Astrocyte (in vitro differentiated cells and primary cell): ENCODE results near the gene SLC29A3. TPM values are rescaled to one million over a fixed set of nuclear protein-coding genes. Genes with fewer than 3 reads are reported as not detected.

Experiments
- DNase-seq: peaks from one replicate; pipeline ENCODE4 v3.0.0-alpha.2; 2010; ENCODE audit warnings: low read depth
- FAIRE-seq: peaks from 2 replicates; lab custom pipeline; 2011; peaks lifted over from hg19 to GRCh38; lab: Jason Lieb, UNC
- H2AFZ ChIP-seq: 2 replicates; pipeline ENCODE4 v1.6.0; 2012; ENCODE audit warnings: low read depth, low read length, inconsistent platforms
- H3K27ac ChIP-seq: 2 replicates; pipeline ENCODE4 v1.5.1; 2011; ENCODE audit warnings: low read depth, low read length, inconsistent platforms
- H3K27me3 ChIP-seq: 2 replicates; pipeline ENCODE4 v1.6.0; 2011; ENCODE audit warnings: low read length, inconsistent platforms; ENCODE audit not compliant: insufficient read depth
- H3K36me3 ChIP-seq: 2 replicates; pipeline ENCODE4 v1.5.1; 2011; ENCODE audit warnings: low read length, inconsistent platforms; ENCODE audit not compliant: insufficient read depth
- H3K4me1 ChIP-seq: 2 replicates; pipeline ENCODE4 v1.5.1; 2011; ENCODE audit warnings: low read length, inconsistent platforms; ENCODE audit not compliant: insufficient read depth
- H3K4me2 ChIP-seq: 2 replicates; pipeline ENCODE4 v1.6.0; 2012; ENCODE audit warnings: low read length, inconsistent platforms
- H3K4me3 ChIP-seq: 2 replicates; pipeline ENCODE4 v1.5.1; 2011; ENCODE audit warnings: low read depth, mild to moderate bottlenecking, low read length, inconsistent platforms; ENCODE audit not compliant: insufficient read depth
- H3K79me2 ChIP-seq: 2 replicates; pipeline ENCODE4 v1.6.0; 2012; ENCODE audit warnings: mild to moderate bottlenecking, low read length, inconsistent platforms; ENCODE audit not compliant: insufficient read depth
- H3K9ac ChIP-seq: 2 replicates; pipeline ENCODE4 v1.6.0; 2012; ENCODE audit warnings: mild to moderate bottlenecking, low read length, inconsistent platforms
- H3K9me3 ChIP-seq: 2 replicates; pipeline ENCODE4 v1.5.1; 2012; ENCODE audit warnings: low read depth, mild to moderate bottlenecking, low read length, inconsistent platforms; ENCODE audit not compliant: insufficient read depth
- H4K20me1 ChIP-seq: 2 replicates; pipeline ENCODE4 v1.6.0; 2012; ENCODE audit warnings: low read length, inconsistent platforms; ENCODE audit not compliant: insufficient read depth
- H3K27ac Mint-ChIP-seq: one replicate; pipeline ENCODE4 v1.8.0; 2021; ENCODE audit warnings: mild to moderate bottlenecking, mixed read lengths; ENCODE audit not compliant: unreplicated experiment
- H3K27me3 Mint-ChIP-seq: one replicate; pipeline ENCODE4 v1.8.0; 2021; ENCODE audit warnings: low read depth, mixed read lengths; ENCODE audit not compliant: unreplicated experiment
- H3K36me3 Mint-ChIP-seq: one replicate; pipeline ENCODE4 v1.8.0; 2021; ENCODE audit warnings: low read depth, mixed read lengths; ENCODE audit not compliant: unreplicated experiment
- H3K4me1 Mint-ChIP-seq: one replicate; pipeline ENCODE4 v1.8.0; 2021; ENCODE audit warnings: low read depth, mixed read lengths; ENCODE audit not compliant: unreplicated experiment
- H3K4me3 Mint-ChIP-seq: one replicate; pipeline ENCODE4 v1.8.0; 2021; ENCODE audit warnings: mild to moderate bottlenecking, moderate library complexity, mixed read lengths; ENCODE audit not compliant: unreplicated experiment
- H3K9me3 Mint-ChIP-seq: one replicate; pipeline ENCODE4 v1.8.0; 2021; ENCODE audit warnings: mild to moderate bottlenecking, mixed read lengths; ENCODE audit not compliant: unreplicated experiment
- CTCF ChIP-seq: IDR thresholded peaks from 2 replicates; pipeline ENCODE4 v1.5.1; 2011; ENCODE audit warnings: low read depth, mild to moderate bottlenecking, inconsistent platforms, low read length, moderate library complexity; ENCODE audit not compliant: insufficient read depth
- EZH2 ChIP-seq: IDR thresholded peaks from 2 replicates; pipeline ENCODE4 v1.6.1; 2012; ENCODE audit warnings: mild to moderate bottlenecking, low read length, inconsistent platforms; ENCODE audit not compliant: insufficient read depth
- total RNA-seq: library from RNA; stranded (reverse); gene quantifications from 2 replicates; pipeline ENCODE4 v1.2.1, GENCODE V29; 2021

Gene SLC29A3
- total RNA-seq, 1 donor from 2014 or later, result 3.4 TPM

- FAIRE-seq, result no peak
- TF ChIP-seq CTCF, result no peak
- TF ChIP-seq EZH2, result no peak
- no peak for DNase-seq
- H3K27ac Mint-ChIP-seq, result no peak overlapping the region
- H3K4me1 ChIP-seq, result no peaks in the 10 kb centered on the region
- H3K36me3 Mint-ChIP-seq, result peaks cover 21% of the 10 kb centered on the region
- no peak overlapping the region for H3K4me3 ChIP-seq
- H3K27me3 ChIP-seq, result no peaks in the 10 kb centered on the region
- no peaks in the 10 kb centered on the region for H3K36me3 ChIP-seq
- no peaks in the 10 kb centered on the region for H3K4me1 Mint-ChIP-seq
- H3K4me3 Mint-ChIP-seq, result no peak overlapping the region
- H3K79me2 ChIP-seq, result no peaks in the 10 kb centered on the region
- H3K9ac ChIP-seq, result no peak overlapping the region
- H3K4me2 ChIP-seq, result no peak overlapping the region
- no peak overlapping the region for H2AFZ ChIP-seq
- H3K27me3 Mint-ChIP-seq, result peaks cover 2% of the 10 kb centered on the region
- H4K20me1 ChIP-seq, result peaks cover 36% of the 10 kb centered on the region
- H3K27ac ChIP-seq, result no peak overlapping the region
- H3K9me3 ChIP-seq, result no peaks in the 10 kb centered on the region
- H3K9me3 Mint-ChIP-seq, result no peaks in the 10 kb centered on the region
Observed at GRCh38 chr10:71285986-71286385, 33.1 kb upstream of the SLC29A3 start.

- FAIRE-seq, result no peak
- TF ChIP-seq CTCF, result no peak
- no peak for TF ChIP-seq EZH2
- Histone ChIP-seq H3K9me3 (no peaks in the 10 kb centered on the region), H3K9ac (no peak overlapping the region), H3K79me2 (no peaks in the 10 kb centered on the region), H3K4me1 (no peaks in the 10 kb centered on the region), H4K20me1 (peaks cover 36% of the 10 kb centered on the region), H2AFZ (no peak overlapping the region), H3K27me3 (no peaks in the 10 kb centered on the region), H3K4me2 (no peak overlapping the region), H3K27ac (no peak overlapping the region), H3K4me3 (no peak overlapping the region), H3K36me3 (no peaks in the 10 kb centered on the region)
- Mint-ChIP-seq H3K27me3 (peaks cover 2% of the 10 kb centered on the region), H3K36me3 (peaks cover 21% of the 10 kb centered on the region), H3K27ac (no peak overlapping the region), H3K9me3 (no peaks in the 10 kb centered on the region), H3K4me1 (no peaks in the 10 kb centered on the region), H3K4me3 (no peak overlapping the region)
- DNase-seq, result no peak
Observed at GRCh38 chr10:71286521-71287294, 32.4 kb upstream of the SLC29A3 start.

GRCh38 chr10:71287456-71287855 lies 31.6 kb upstream of the SLC29A3 start:
- H3K36me3 Mint-ChIP-seq, result peaks cover 23% of the 10 kb centered on the region

More at GRCh38 chr10:71287456-71287855, 31.6 kb upstream of the SLC29A3 start:
- Histone ChIP-seq H3K27me3 (no peaks in the 10 kb centered on the region), H3K36me3 (peaks cover 3% of the 10 kb centered on the region), H3K79me2 (no peaks in the 10 kb centered on the region), H3K9ac (no peak overlapping the region), H4K20me1 (peaks cover 36% of the 10 kb centered on the region), H2AFZ (no peak overlapping the region), H3K4me3 (no peak overlapping the region), H3K4me2 (no peak overlapping the region), H3K4me1 (no peaks in the 10 kb centered on the region), H3K9me3 (no peaks in the 10 kb centered on the region), H3K27ac (no peak overlapping the region)
- peaks cover 3% of the 10 kb centered on the region for H3K27me3 Mint-ChIP-seq
- FAIRE-seq (no peak), DNase-seq (no peak)
- H3K4me1 Mint-ChIP-seq, result no peaks in the 10 kb centered on the region
- no peak overlapping the region for H3K4me3 Mint-ChIP-seq
- no peaks in the 10 kb centered on the region for H3K9me3 Mint-ChIP-seq
- TF ChIP-seq CTCF (no peak), EZH2 (no peak)
- no peak overlapping the region for H3K27ac Mint-ChIP-seq
